Coronary artery (tissue), 2 donors: Measurements from ENCODE around the gene CEMP1.

Experiments
- DNase-seq: peaks from one replicate; pipeline ENCODE4 v3.0.0-alpha.2; 2017; ENCODE audit warnings: low spot score
- H3K27ac ChIP-seq, 2 donors: fragments of 200-600 bp; sonication (generic); one replicate each; pipeline ENCODE4 v1.5.1; 2016 to 2019
- H3K4me3 ChIP-seq: fragments of 200-600 bp; sonication (generic); 2 replicates; pipeline ENCODE4 v1.5.1; 2016; ENCODE audit warnings: mild to moderate bottlenecking, moderate library complexity
- TF ChIP-seq, protein P1 (sequence below): fragments of 200-600 bp; sonication (generic); IDR thresholded peaks from one replicate; pipeline ENCODE4 v1.5.1; 2019; ENCODE audit warnings: antibody characterized with exemption

Gene CEMP1

DNA sequence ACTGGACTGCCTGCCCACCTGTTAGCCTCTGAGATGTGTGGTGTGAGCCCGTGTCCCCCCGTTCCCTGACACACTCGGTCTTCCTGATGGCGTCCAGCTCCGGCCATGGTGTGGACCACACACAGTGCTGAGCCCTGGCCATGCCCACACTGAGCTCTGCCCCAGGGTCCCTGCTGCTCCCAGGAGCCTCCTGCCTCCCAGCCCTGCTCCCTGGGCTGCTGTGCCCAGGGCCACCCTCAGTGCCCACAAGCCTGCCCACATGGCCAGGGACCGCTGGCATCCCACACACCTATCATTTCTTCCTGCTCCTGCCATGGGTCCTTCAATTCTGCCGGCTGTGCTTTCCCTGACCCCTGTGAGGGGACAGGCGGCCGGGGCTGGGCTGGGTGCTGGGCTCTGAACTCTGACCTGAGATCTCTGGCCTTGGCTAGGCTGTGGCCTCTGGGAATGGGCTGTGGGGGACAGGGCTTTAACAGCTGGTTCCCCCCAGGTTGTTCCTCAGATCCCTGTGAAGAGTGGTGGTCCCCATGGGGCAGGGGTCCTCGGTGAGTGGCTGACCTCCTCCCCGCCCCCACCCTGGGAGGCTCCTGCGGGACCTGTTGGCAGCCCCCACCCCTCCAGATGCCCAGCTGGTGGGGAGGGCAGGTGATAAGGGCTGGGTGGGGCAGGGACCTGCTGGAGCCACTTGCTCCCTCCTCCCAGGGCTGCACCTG, 4.0 kb downstream of the CEMP1 start:
- peak; percentile 65 for DNase-seq
- H3K4me3 ChIP-seq: no peak overlapping the region
- H3K27ac ChIP-seq: no peak overlapping the region
- TF ChIP-seq, protein P1, sequence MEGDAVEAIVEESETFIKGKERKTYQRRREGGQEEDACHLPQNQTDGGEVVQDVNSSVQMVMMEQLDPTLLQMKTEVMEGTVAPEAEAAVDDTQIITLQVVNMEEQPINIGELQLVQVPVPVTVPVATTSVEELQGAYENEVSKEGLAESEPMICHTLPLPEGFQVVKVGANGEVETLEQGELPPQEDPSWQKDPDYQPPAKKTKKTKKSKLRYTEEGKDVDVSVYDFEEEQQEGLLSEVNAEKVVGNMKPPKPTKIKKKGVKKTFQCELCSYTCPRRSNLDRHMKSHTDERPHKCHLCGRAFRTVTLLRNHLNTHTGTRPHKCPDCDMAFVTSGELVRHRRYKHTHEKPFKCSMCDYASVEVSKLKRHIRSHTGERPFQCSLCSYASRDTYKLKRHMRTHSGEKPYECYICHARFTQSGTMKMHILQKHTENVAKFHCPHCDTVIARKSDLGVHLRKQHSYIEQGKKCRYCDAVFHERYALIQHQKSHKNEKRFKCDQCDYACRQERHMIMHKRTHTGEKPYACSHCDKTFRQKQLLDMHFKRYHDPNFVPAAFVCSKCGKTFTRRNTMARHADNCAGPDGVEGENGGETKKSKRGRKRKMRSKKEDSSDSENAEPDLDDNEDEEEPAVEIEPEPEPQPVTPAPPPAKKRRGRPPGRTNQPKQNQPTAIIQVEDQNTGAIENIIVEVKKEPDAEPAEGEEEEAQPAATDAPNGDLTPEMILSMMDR: no peak

DNA sequence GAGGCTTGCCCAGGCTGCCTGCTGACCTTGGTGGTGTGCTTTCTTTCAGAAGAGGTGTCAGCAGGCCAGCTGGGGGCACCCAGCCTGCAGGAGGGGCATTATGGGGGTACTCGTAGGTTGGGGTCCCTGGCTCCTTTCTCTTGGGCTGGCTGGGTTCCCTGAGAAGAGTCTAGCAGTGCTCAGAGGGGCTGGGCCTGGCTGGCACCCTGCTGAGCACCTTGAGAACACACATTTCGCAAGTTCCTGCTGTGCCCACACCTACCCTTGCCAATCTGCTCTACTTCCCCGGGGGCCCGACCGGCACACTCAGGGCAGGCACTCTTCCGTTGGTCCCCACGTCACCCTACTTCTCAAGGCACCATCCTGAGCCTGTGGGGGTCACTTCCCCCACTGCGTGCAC, 5.1 kb downstream of the CEMP1 start:
- H3K4me3 ChIP-seq: no peak overlapping the region
- no peak overlapping the region for H3K27ac ChIP-seq
- DNase-seq: peak; percentile 59
- TF ChIP-seq, protein P1: no peak

DNA sequence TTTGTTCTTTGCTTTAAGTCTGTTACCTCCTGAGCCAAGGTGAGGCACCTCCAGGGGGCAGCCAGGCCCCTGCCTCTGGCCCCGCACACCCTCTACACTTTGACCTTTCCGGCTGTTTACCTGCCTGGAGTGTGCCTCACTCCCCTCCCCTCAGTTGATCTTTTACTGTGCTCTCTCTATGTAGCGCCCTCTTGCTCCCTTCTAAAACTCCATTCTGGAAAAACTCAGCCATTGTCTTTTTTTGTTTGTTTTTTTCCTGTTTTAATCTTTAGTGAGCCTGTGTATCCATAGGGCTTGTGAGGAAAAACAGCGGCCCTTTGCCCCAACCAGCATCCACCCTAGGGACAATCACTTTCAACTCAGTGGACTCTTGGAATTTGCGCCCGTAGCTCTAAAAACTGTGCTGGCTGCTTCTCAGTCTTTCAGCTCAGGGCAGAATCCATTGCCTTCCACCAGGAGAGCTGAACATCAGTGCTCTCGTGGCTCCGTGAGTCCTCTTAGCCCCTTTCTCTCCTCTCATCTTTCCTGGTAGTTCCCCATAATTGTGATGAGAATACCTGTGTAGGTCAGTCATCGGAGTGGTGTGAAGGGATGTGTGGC, 6.8 kb downstream of the CEMP1 start:
- Histone ChIP-seq H3K27ac (no peak overlapping the region), H3K4me3 (no peak overlapping the region)
- TF ChIP-seq, protein P1: no peak
- no peak for DNase-seq

DNA sequence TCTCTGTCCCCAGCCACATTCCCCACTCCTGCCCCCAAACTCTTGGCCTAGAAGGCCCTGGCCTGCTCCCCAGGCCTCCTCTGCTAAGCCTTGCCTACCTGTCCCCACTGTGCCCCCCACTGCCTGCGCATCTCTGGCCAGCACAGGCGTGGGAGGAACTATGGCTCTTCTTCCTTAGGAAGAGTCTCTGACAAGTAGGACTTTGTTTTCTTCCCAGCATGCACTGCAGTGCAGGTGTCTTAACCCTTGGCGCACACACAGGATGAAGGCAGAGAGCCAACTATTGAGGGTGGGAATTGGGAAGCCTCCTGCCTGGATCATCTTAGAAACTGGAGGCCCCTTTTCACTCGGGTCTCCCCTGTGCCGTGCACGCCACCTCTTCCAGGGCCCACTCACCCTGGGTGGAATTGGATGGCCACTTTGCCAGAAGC, 7.4 kb downstream of the CEMP1 start:
- TF ChIP-seq, protein P1: no peak
- no peak overlapping the region for H3K4me3 ChIP-seq
- DNase-seq: peak; percentile 57
- H3K27ac ChIP-seq: no peak overlapping the region

DNA sequence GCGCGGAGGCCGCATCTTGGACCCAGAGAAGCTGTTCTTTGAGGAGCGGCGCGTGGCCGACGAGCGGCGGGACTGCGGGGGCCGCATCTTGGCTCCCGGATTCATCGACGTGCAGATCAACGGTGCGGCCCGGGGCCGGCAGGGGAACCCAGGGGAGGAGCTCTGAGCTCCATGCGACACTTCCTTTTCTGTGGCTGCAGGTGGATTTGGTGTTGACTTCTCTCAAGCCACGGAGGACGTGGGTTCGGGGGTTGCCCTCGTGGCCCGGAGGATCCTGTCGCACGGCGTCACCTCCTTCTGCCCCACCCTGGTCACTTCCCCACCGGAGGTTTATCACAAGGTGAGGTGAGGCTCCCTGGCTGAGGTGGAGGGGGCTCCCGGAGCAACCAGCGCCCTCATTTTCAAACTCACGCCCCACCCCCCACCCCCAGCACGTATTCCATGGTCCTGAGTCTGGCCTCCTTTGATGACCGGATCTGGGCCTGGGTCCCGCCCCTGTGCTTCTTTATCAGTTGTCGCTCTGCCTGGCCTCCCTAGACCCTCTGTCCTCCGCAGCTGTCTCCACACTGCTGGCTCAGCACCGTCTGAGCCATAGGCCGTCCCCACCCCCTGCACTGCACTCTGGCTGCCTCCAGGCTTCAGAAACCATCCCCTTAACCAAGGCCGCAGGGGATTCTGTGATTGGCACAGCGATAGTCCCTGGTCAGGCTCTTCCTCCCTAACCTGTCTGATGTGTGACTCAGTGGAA, 10.2 kb downstream of the CEMP1 start:
- TF ChIP-seq, protein P1: no peak
- DNase-seq: no peak
- H3K27ac ChIP-seq: peak overlapping the region; percentile 65 to 95
- H3K4me3 ChIP-seq: peak overlapping the region; percentile 91

DNA sequence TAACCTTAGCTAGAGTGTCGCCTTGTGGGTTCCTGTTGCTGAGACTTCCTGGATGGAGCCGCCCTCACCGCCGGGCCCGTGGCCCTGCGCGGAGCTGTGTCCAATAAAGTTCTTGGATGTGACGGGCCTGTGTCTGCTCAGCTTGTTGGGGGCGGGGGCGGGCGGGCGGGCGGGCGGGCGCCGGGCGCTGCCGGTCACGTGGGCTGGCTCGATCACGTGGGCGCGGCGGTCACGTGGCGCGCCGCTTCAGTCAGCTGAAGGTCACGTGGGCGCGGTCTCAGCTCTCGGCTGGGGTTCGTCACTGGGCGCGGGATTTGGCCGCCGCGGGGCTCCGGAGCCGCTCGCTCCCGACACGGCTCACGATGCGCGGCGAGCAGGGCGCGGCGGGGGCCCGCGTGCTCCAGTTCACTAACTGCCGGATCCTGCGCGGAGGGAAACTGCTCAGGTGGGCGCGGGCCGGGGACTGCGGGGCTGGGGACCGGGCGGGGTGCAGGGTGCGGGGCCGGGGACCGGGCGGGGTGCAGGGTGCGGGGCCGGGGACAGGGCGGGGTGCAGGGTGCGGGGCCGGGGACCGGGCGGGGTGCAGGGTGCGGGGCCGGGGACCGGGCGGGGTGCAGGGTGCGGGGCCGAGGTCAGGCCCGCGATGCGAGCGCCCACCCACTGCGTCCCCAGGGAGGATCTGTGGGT, 11.0 kb downstream of the CEMP1 start, which contains the start of gene AMDHD2:
Gene AMDHD2, plus strand, starts transcription at position 275 of the 687 bp plus-strand sequence. Its CDS starts 88 bp downstream, at position 363.
- H3K27ac ChIP-seq: peak within 1 kb of the TSS; percentile 65 to 95
- TF ChIP-seq, protein P1: no peak
- DNase-seq: peak; percentile 90

More for the DNA sequence above, 11.0 kb downstream of the CEMP1 start, which contains the start of gene AMDHD2:
- peak within 1 kb of the TSS; percentile 91 for H3K4me3 ChIP-seq
